ENCODE measurements around the gene ZNF845.
A peak's percentile ranks its signal among the peaks of the same experiment; 100 is the strongest.

- TF ChIP-seq, protein P1, sequence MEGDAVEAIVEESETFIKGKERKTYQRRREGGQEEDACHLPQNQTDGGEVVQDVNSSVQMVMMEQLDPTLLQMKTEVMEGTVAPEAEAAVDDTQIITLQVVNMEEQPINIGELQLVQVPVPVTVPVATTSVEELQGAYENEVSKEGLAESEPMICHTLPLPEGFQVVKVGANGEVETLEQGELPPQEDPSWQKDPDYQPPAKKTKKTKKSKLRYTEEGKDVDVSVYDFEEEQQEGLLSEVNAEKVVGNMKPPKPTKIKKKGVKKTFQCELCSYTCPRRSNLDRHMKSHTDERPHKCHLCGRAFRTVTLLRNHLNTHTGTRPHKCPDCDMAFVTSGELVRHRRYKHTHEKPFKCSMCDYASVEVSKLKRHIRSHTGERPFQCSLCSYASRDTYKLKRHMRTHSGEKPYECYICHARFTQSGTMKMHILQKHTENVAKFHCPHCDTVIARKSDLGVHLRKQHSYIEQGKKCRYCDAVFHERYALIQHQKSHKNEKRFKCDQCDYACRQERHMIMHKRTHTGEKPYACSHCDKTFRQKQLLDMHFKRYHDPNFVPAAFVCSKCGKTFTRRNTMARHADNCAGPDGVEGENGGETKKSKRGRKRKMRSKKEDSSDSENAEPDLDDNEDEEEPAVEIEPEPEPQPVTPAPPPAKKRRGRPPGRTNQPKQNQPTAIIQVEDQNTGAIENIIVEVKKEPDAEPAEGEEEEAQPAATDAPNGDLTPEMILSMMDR (IDR thresholded peaks at IDR 0.05; ENCODE audit: insufficient read depth, low read length, poor library complexity, severe bottlenecking): peak; percentile 13
- TF ChIP-seq EZH2phosphoT487 (conservative IDR thresholded peaks at IDR 0.05; ENCODE audit: low read length): no peak
Measured at GRCh38 chr19:53394974-53395839, 61.7 kb downstream of the ZNF845 start, which contains the start of gene ZNF765.
